GM23338 (cell line): ENCODE data around the gene ZDHHC11B. TPM values are rescaled to one million over a fixed set of nuclear protein-coding genes. Genes with fewer than 3 reads are reported as not detected.

Experiments used
- ATAC-seq: fragments of 200-7000 bp; cut with Tn5 transposase; 3 replicates; pipeline ENCODE4 v1.9.1; 2020
- DNase-seq: peaks from one replicate; pipeline ENCODE4 v3.0.0-alpha.2; 2015; ENCODE audit warnings: low spot score
- H2AFZ ChIP-seq: fragments of 200-600 bp; sonication (generic); 2 replicates; pipeline ENCODE4 v1.8.0; 2016; ENCODE audit warnings: antibody characterized with exemption, mild to moderate bottlenecking, moderate library complexity
- H3F3A ChIP-seq: fragments of 200-600 bp; sonication (generic); replicated peaks from 2 replicates; pipeline ENCODE4 v1.8.0; 2017; ENCODE audit warnings: antibody characterized with exemption, mixed run types, low read depth
- H3K27ac ChIP-seq: fragments of 200-600 bp; sonication (generic); 2 replicates; pipeline ENCODE4 v1.6.1; 2016; ENCODE audit warnings: low read depth
- H3K27me3 ChIP-seq: fragments of 200-600 bp; sonication (generic); 2 replicates; pipeline ENCODE4 v1.8.0; 2016; ENCODE audit warnings: mild to moderate bottlenecking, mixed run types, moderate library complexity; ENCODE audit not compliant: insufficient read depth
- H3K36me3 ChIP-seq: fragments of 200-600 bp; sonication (generic); 2 replicates; pipeline ENCODE4 v1.8.0; 2016; ENCODE audit warnings: mild to moderate bottlenecking; ENCODE audit not compliant: insufficient read depth
- H3K4me1 ChIP-seq: fragments of 200-600 bp; sonication (generic); 2 replicates; pipeline ENCODE4 v1.8.0; 2016; ENCODE audit warnings: mild to moderate bottlenecking, moderate library complexity; ENCODE audit not compliant: insufficient read depth
- H3K4me2 ChIP-seq: fragments of 200-600 bp; sonication (generic); 2 replicates; pipeline ENCODE4 v1.7.1; 2017; ENCODE audit warnings: mixed run types
- H3K4me3 ChIP-seq: fragments of 200-600 bp; sonication (generic); 2 replicates; pipeline ENCODE4 v1.6.1; 2016; ENCODE audit warnings: mixed run types
- H3K79me2 ChIP-seq: fragments of 200-600 bp; sonication (generic); replicated peaks from 2 replicates; pipeline ENCODE4 v1.8.0; 2017; ENCODE audit warnings: mild to moderate bottlenecking; ENCODE audit not compliant: insufficient read depth
- H3K9me2 ChIP-seq: fragments of 200-600 bp; sonication (generic); 2 replicates; pipeline ENCODE4 v1.8.0; 2017; ENCODE audit not compliant: insufficient read depth
- H4K20me1 ChIP-seq: fragments of 200-600 bp; sonication (generic); replicated peaks from 2 replicates; pipeline ENCODE4 v1.8.0; 2017; ENCODE audit warnings: mild to moderate bottlenecking; ENCODE audit not compliant: insufficient read depth
- H3K27ac Mint-ChIP-seq: 2 replicates; pipeline ENCODE4 v1.8.0; 2020; ENCODE audit warnings: inconsistent platforms, mild to moderate bottlenecking, moderate library complexity, mixed read lengths
- H3K27me3 Mint-ChIP-seq: 3 replicates; pipeline ENCODE4 v1.8.0; 2022; ENCODE audit warnings: low read depth, mild to moderate bottlenecking, moderate library complexity, mixed read lengths, inconsistent platforms; ENCODE audit not compliant: insufficient read depth, poor library complexity
- H3K36me3 Mint-ChIP-seq: 3 replicates; pipeline ENCODE4 v1.8.0; 2021; ENCODE audit warnings: low read depth, mild to moderate bottlenecking, inconsistent platforms, moderate library complexity, mixed read lengths
- H3K4me1 Mint-ChIP-seq: 3 replicates; pipeline ENCODE4 v1.8.0; 2020; ENCODE audit warnings: mild to moderate bottlenecking, inconsistent platforms, mixed read lengths
- H3K4me3 Mint-ChIP-seq: 3 replicates; pipeline ENCODE4 v1.8.0; 2021; ENCODE audit warnings: moderate library complexity, mild to moderate bottlenecking, inconsistent platforms, mixed read lengths
- H3K9me3 Mint-ChIP-seq: 3 replicates; pipeline ENCODE4 v1.8.0; 2020; ENCODE audit warnings: moderate library complexity, mild to moderate bottlenecking, inconsistent platforms, mixed read lengths
- CREB1 ChIP-seq: fragments of 250-450 bp; sonication (Bioruptor Pico); IDR thresholded peaks from 2 replicates; pipeline ENCODE4 v1.5.0; 2020; ENCODE audit warnings: low read depth, mild to moderate bottlenecking, moderate library complexity
- ETS1 ChIP-seq: IDR thresholded peaks from 2 replicates; pipeline ENCODE4 v1.6.1; 2016; ENCODE audit warnings: antibody characterized with exemption
- NANOG ChIP-seq: IDR thresholded peaks from 2 replicates; pipeline ENCODE4 v1.6.1; 2016; ENCODE audit warnings: antibody characterized with exemption, borderline replicate concordance
- POLR2AphosphoS5 ChIP-seq: IDR thresholded peaks from 2 replicates; pipeline ENCODE4 v1.6.1; 2016; ENCODE audit warnings: antibody characterized with exemption, low read depth
- REST ChIP-seq: IDR thresholded peaks from one replicate; pipeline ENCODE4 v1.6.1; 2018; ENCODE audit warnings: antibody characterized with exemption; ENCODE audit not compliant: unreplicated experiment
- STAT1 ChIP-seq: IDR thresholded peaks from one replicate; pipeline ENCODE4 v1.6.1; 2016; ENCODE audit warnings: antibody characterized with exemption; ENCODE audit not compliant: unreplicated experiment
- ZNF114 ChIP-seq: fragments of 250-450 bp; sonication (Bioruptor Pico); IDR thresholded peaks from 2 replicates; pipeline ENCODE4 v1.5.0; 2020; ENCODE audit warnings: mild to moderate bottlenecking, moderate library complexity
- ZNF331 ChIP-seq: fragments of 250-450 bp; sonication (Bioruptor Pico); IDR thresholded peaks from 2 replicates; pipeline ENCODE4 v1.5.0; 2020; ENCODE audit warnings: low read depth, mild to moderate bottlenecking, moderate library complexity
- ZNF462 ChIP-seq: fragments of 250-450 bp; sonication (Bioruptor Pico); IDR thresholded peaks from 2 replicates; pipeline ENCODE4 v1.5.0; 2020; ENCODE audit warnings: mild to moderate bottlenecking, moderate library complexity
- polyA plus RNA-seq: library from polyadenylated mRNA; unstranded; fragments of >200 nt; fragmentation: Nextera tagmentation; extraction: Ambion mirVana; gene quantifications from 2 replicates; pipeline ENCODE4 v1.2.1, GENCODE V29; 2016
- total RNA-seq: library from RNA; depleted of rRNA; stranded (reverse); fragments of >200 nt; shearing (Covaris generic); gene quantifications from 2 replicates; pipeline ENCODE4 v1.2.3, GENCODE V29; 2014

Gene ZDHHC11B
- total and polyA plus RNA-seq, 2 experiments from 2014 or later = 0.89 to 1.2 TPM

- H3K4me3 Mint-ChIP-seq = no peak overlapping the region
- H3K27ac Mint-ChIP-seq = no peak overlapping the region
- peaks cover 22% of the 10 kb centered on the region for H3K27me3 Mint-ChIP-seq
- H3K79me2 ChIP-seq = no peaks in the 10 kb centered on the region
- no peak overlapping the region for H3K27ac ChIP-seq
- H3F3A ChIP-seq = no peaks in the 10 kb centered on the region
- DNase-seq = no peak
- TF ChIP-seq REST (no peak), NANOG (no peak), ZNF114 (no peak), ETS1 (no peak), CREB1 (CRISPR knock-in tag) (no peak), POLR2AphosphoS5 (no peak), ZNF462 (CRISPR knock-in tag) (no peak), STAT1 (no peak), ZNF331 (CRISPR knock-in tag) (no peak)
- H3K4me1 ChIP-seq = no peaks in the 10 kb centered on the region
- ATAC-seq = no peak
- H3K4me3 ChIP-seq = no peak overlapping the region
- peaks cover 6% of the 10 kb centered on the region for H3K4me1 Mint-ChIP-seq
- no peaks in the 10 kb centered on the region for H3K36me3 ChIP-seq
- no peaks in the 10 kb centered on the region; the same call in 2 of the 3 replicates for H3K36me3 Mint-ChIP-seq
- no peak overlapping the region for H2AFZ ChIP-seq
- no peak overlapping the region for H3K4me2 ChIP-seq
- H3K9me3 Mint-ChIP-seq = peaks cover 2% of the 10 kb centered on the region; the same call in 1 of the 3 replicates
- 0 out of 2 replicates have a peak, but pooled peaks cover 5% of the 10 kb centered on the region for H4K20me1 ChIP-seq
- 0 out of 2 replicates have a peak, but pooled peaks cover 4% of the 10 kb centered on the region for H3K27me3 ChIP-seq
- no peaks in the 10 kb centered on the region for H3K9me2 ChIP-seq
Measured at GRCh38 chr5:674630-675011, 109.9 kb downstream of the ZDHHC11B start.
